Skeletal muscle satellite cell (primary cell): ENCODE results near the gene RNF125.
"Not testable (repeated sequence)": the region's sequence is repeated elsewhere in the genome, so short reads cannot be mapped to it uniquely, and the experiment has no call there.

Source experiments
- H3K27me3 ChIP-seq: 2 replicates; pipeline ENCODE4 v1.7.0; 2013; ENCODE audit warnings: low read length; ENCODE audit not compliant: control insufficient read depth, insufficient read depth
- H3K36me3 ChIP-seq: 2 replicates; pipeline ENCODE4 v1.7.0; 2013; ENCODE audit warnings: mild to moderate bottlenecking, control low read depth, low read length; ENCODE audit not compliant: insufficient read depth
- H3K4me1 ChIP-seq: 2 replicates; pipeline ENCODE4 v1.7.0; 2013; ENCODE audit warnings: low read length; ENCODE audit not compliant: control insufficient read depth, insufficient read depth
- H3K4me2 ChIP-seq: 2 replicates; pipeline ENCODE4 v1.7.0; 2013; ENCODE audit warnings: mild to moderate bottlenecking, low read length
- H3K4me3 ChIP-seq: 2 replicates; pipeline ENCODE4 v1.7.0; 2013; ENCODE audit warnings: low read length
- H3K9ac ChIP-seq: 2 replicates; pipeline ENCODE4 v1.7.0; 2013; ENCODE audit warnings: mild to moderate bottlenecking, low read depth, low read length, moderate library complexity
- H3K9me3 ChIP-seq: replicated peaks from 2 replicates; pipeline ENCODE4 v1.7.0; 2013; ENCODE audit warnings: mild to moderate bottlenecking, control low read depth, low read length

Gene RNF125

GRCh38 chr18:32067375-32068167, 48.9 kb downstream of the RNF125 start:
- Histone ChIP-seq H3K9ac (no peak overlapping the region), H3K27me3 (no peaks in the 10 kb centered on the region), H3K4me3 (no peak overlapping the region), H3K9me3 (no peaks in the 10 kb centered on the region), H3K4me1 (no peaks in the 10 kb centered on the region), H3K4me2 (no peak overlapping the region), H3K36me3 (no peaks in the 10 kb centered on the region)

GRCh38 chr18:32072321-32072720, 53.7 kb downstream of the RNF125 start:
- H3K9ac ChIP-seq: no peak overlapping the region

GRCh38 chr18:32074206-32074605, 55.6 kb downstream of the RNF125 start:
- Histone ChIP-seq H3K4me2 (no peak overlapping the region), H3K4me3 (no peak overlapping the region), H3K9ac (no peak overlapping the region)

More at GRCh38 chr18:32072321-32072720, 53.7 kb downstream of the RNF125 start:
- Histone ChIP-seq H3K4me3 (no peak overlapping the region), H3K9me3 (no peaks in the 10 kb centered on the region), H3K4me1 (no peaks in the 10 kb centered on the region), H3K36me3 (no peaks in the 10 kb centered on the region), H3K27me3 (no peaks in the 10 kb centered on the region), H3K4me2 (no peak overlapping the region)

DNA sequence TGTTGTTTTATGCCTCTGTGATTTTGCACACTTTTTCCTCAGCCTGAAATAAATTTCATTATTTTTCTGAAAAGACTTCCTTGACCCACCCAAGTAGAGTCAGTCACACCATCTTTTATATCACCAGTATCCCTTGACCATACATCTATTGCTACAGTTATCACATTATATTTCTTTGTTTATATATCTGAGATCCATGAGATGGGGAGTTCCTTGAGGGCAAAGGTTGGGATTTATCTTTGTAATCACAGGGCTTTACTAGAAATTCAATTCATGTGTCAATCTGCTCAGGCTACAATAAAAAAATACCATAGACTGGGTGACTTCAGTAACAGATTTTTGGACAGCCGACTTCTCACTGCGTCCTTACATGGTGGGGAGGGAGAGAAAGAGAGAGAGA, 60.2 kb downstream of the RNF125 start:
- no peak overlapping the region for H3K4me3 ChIP-seq
- no peaks in the 10 kb centered on the region for H3K9me3 ChIP-seq
- no peaks in the 10 kb centered on the region for H3K27me3 ChIP-seq
- no peak overlapping the region for H3K4me2 ChIP-seq
- H3K4me1 ChIP-seq: no peaks in the 10 kb centered on the region
- H3K9ac ChIP-seq: no peak overlapping the region
- no peaks in the 10 kb centered on the region for H3K36me3 ChIP-seq

More at GRCh38 chr18:32074206-32074605, 55.6 kb downstream of the RNF125 start:
- Histone ChIP-seq H3K27me3 (no peaks in the 10 kb centered on the region), H3K4me1 (no peaks in the 10 kb centered on the region), H3K36me3 (no peaks in the 10 kb centered on the region), H3K9me3 (no peaks in the 10 kb centered on the region)

DNA sequence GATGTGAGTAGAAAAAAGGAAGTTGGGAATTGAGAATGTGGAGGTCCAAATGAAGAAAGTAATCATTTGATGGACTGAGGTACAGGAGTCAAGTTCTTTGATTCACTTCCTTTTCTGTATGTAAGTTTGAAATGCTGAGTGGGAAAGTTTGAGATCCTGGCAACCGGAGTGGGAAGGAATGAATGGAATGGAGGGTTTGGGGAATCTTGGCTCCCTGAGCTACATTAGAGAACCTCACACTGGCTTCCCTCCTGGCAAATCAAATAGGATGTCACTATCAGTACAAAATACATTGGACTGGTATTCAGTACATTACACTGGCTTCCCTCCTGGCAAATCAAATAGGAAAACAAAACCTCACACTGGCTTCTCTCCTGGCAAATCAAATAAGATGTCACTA, 63.3 kb downstream of the RNF125 start:
- Histone ChIP-seq H3K9me3 (no peaks in the 10 kb centered on the region), H3K4me2 (no peak overlapping the region), H3K27me3 (no peaks in the 10 kb centered on the region), H3K36me3 (no peaks in the 10 kb centered on the region), H3K4me1 (no peaks in the 10 kb centered on the region), H3K4me3 (no peak overlapping the region), H3K9ac (no peak overlapping the region)

DNA sequence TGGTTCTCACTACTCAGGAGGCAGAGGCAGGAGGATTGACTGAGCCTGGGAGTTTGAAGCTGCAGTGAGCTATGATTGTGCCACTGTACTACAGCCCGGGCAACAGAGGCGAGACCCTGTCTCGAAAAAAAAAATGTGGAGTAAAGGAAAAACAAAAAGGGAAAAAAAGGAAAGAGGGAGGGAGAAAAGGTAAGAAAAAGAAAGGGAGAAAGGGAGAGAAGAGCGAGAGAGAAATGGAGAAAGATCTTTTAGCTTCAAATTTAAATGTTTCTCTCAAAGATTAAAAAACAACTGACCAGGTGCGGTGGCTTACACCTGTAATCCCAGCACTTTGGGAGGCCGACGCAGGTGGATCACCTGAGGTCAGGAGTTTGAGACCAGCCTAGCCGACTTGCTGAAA, 65.2 kb downstream of the RNF125 start:
- no peak overlapping the region for H3K9ac ChIP-seq
- H3K27me3 ChIP-seq: no peaks in the 10 kb centered on the region
- no peak overlapping the region for H3K4me2 ChIP-seq
- no peak overlapping the region for H3K4me3 ChIP-seq
- no peaks in the 10 kb centered on the region for H3K4me1 ChIP-seq
- H3K36me3 ChIP-seq: no peaks in the 10 kb centered on the region
- H3K9me3 ChIP-seq: no peaks in the 10 kb centered on the region

DNA sequence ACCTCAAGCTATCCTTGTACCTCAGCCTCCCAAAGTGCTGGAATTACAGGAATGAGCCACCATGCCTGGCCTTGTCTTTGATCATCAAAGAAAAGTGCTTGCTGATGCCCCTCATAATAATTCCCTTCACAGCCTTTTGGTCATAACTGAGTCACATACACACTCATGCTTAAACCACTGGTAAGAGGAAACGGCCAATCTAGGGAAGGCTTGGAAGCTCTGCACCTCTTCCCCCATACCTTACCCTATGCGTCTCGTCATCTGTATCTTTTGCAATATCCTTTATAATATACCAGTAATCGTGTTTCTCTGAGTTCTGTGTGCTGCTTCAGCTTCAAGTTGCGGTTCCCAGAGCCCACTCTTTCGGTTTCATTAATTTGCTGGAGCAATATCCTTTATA, 68.3 kb downstream of the RNF125 start:
- Histone ChIP-seq H3K27me3 (no peaks in the 10 kb centered on the region), H3K4me2 (no peak overlapping the region), H3K36me3 (no peaks in the 10 kb centered on the region), H3K9me3 (no peaks in the 10 kb centered on the region), H3K4me1 (peaks cover 3% of the 10 kb centered on the region), H3K9ac (no peak overlapping the region), H3K4me3 (no peak overlapping the region)

- peaks cover 11% of the 10 kb centered on the region for H3K4me1 ChIP-seq
- not testable (repeated sequence) for H3K4me3 ChIP-seq, H3K36me3 ChIP-seq
Observed at GRCh38 chr18:32090831-32091230, 72.2 kb downstream of the RNF125 start.

DNA sequence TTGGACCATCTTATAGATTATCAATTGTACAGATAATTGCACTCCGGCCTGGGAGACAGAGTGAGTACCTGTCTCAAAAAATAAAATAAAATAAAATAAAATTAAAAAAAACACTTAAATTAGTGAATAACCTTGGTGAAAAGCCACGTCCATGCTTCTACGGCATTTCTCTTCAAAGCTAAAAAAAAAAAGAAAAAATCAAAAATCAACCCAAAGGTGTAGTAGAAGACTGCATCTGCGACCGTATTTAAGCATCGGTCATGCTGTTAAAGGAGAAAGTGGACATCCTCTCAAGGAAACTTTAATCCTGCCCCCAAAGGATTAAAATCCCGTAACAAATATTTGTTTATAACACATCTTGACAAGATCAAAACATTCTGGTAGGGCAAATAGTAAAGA, 72.7 kb downstream of the RNF125 start:
- no peaks in the 10 kb centered on the region for H3K27me3 ChIP-seq
- no peaks in the 10 kb centered on the region for H3K9me3 ChIP-seq
- peaks cover 11% of the 10 kb centered on the region for H3K4me1 ChIP-seq
- H3K36me3 ChIP-seq: peaks cover 5% of the 10 kb centered on the region
- H3K9ac ChIP-seq: peak overlapping the region; percentile 93
- peak overlapping the region; percentile 78 for H3K4me2 ChIP-seq
- H3K4me3 ChIP-seq: peak overlapping the region; percentile 78

More at GRCh38 chr18:32090831-32091230, 72.2 kb downstream of the RNF125 start:
- H3K9ac ChIP-seq, H3K4me2 ChIP-seq, H3K27me3 ChIP-seq, H3K9me3 ChIP-seq: not testable (repeated sequence)

DNA sequence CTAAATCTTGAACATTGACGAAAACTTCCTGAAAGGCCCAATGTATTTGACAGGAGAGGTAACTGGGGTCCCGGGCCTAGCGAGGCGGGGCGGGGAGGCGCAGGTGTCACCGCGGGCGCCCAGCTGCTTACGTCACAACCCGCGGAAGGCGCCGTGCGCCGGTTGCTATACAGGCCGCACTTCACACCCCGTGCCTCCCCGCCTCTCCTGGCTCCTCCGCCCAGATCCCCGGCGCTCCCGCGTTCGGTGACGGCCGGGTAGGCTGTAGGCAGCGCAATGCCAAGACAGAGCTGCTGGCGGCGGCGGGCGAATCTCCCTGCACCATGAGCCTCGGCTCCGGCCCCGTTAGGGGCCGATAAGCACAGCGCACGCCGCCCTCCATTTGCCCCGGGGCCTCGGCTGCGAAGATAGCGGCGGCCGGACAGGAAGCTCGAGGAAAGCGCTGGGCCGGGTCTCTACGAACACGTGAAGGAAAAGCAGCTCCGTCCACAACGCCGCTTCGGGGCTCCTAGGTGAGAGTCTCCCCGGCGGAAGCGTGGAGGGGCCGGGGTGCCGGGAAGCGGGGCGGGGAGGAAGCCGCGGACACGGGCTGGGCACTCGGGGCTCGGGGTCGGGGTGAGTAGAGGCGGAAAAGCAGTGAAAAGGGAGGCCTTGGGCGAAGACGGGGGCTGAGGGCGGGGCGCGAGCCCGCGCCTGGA, 73.2 kb downstream of the RNF125 start, which contains the start of gene RNF138:
Gene RNF138 (plus strand): TSS at position 151 of the 698 bp plus-strand sequence. CDS start 903 bp downstream, outside the sequence.
- H3K27me3 ChIP-seq: no peaks in the 10 kb centered on the region
- peaks cover 10% of the 10 kb centered on the region for H3K36me3 ChIP-seq
- peak within 1 kb of the TSS; percentile 78 for H3K4me2 ChIP-seq
- H3K9me3 ChIP-seq: no peaks in the 10 kb centered on the region
- peak within 1 kb of the TSS; percentile 100 for H3K4me3 ChIP-seq
- H3K9ac ChIP-seq: peak within 1 kb of the TSS; percentile 99
- H3K4me1 ChIP-seq: peaks cover 11% of the 10 kb centered on the region

DNA sequence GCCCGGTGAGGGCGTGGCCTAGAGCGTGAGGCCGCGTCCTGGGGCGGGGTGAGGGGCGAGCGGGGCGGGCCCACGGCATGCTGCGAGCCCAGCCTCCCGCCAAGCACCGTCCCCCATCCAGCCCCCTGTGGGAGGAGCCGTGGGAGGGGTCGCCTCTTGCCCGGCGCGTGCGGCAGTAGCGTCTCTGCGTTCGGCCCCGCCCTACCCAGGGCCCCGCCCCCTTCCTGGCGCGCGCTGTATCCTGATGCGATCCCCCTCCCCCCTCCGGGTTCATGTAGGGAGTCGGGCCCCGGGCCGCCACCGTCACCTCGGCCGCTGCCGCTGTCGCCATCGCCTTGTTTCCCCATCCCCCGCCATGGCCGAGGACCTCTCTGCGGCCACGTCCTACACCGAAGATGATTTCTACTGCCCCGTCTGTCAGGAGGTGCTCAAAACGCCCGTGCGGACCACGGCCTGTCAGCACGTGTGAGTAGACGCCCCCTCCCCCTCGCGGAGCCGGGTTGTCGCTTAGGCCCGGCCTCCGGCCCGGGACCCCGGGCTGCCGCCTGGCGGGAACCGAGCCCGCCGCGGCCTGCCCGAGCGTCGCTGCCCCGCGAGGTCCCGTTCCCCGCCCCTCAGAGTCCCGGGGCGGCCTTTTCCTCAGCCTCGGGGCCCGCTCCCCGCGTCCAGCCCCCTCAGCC, 73.9 kb downstream of the RNF125 start:
- Histone ChIP-seq H3K9me3 (no peaks in the 10 kb centered on the region), H3K36me3 (peaks cover 11% of the 10 kb centered on the region), H3K9ac (peak overlapping the region; percentile 99), H3K4me1 (peaks cover 11% of the 10 kb centered on the region), H3K4me3 (peak overlapping the region; percentile 100), H3K27me3 (no peaks in the 10 kb centered on the region), H3K4me2 (peak overlapping the region; percentile 78)
